GM21367 (cell line): ENCODE results near the gene SLC5A2.
"Not testable (repeated sequence)": the region's sequence is repeated elsewhere in the genome, so short reads cannot be mapped to it uniquely, and the experiment has no call there.

Experiments used
- ATAC-seq: cut with Tn5 transposase; IDR thresholded peaks from one replicate; pipeline ENCODE4 v1.9.1; 2021; ENCODE audit not compliant: unreplicated experiment

SLC5A2 gene

GRCh38 chr16:31483081-31483480, at the start of gene SLC5A2:
TSS of gene SLC5A2 (plus strand) at chr16:31483123. CDS start at chr16:31483137, 14 bp downstream.
- no peak for ATAC-seq

- no peak for ATAC-seq
Measured at GRCh38 chr16:31435341-31436220, 47.3 kb upstream of the SLC5A2 start.

- ATAC-seq = no peak
Measured at GRCh38 chr16:31436221-31437045, 46.5 kb upstream of the SLC5A2 start.

GRCh38 chr16:31438414-31438813, 44.5 kb upstream of the SLC5A2 start:
- no peak for ATAC-seq

- ATAC-seq = not testable (repeated sequence)
Measured at GRCh38 chr16:31439023-31439422, 43.9 kb upstream of the SLC5A2 start.

- ATAC-seq = no peak
Measured at GRCh38 chr16:31439519-31439918, 43.4 kb upstream of the SLC5A2 start.

- no peak for ATAC-seq
Measured at GRCh38 chr16:31440516-31441184, 42.3 kb upstream of the SLC5A2 start.

- no peak for ATAC-seq
Measured at GRCh38 chr16:31441956-31442355, 41.0 kb upstream of the SLC5A2 start.

- ATAC-seq = not testable (repeated sequence)
Measured at GRCh38 chr16:31445931-31446330, 37.0 kb upstream of the SLC5A2 start.

- no peak for ATAC-seq
Measured at GRCh38 chr16:31451201-31451600, 31.7 kb upstream of the SLC5A2 start.

GRCh38 chr16:31451681-31452351, 31.1 kb upstream of the SLC5A2 start:
- ATAC-seq = no peak

GRCh38 chr16:31452631-31453106, 30.3 kb upstream of the SLC5A2 start:
- no peak for ATAC-seq

- no peak for ATAC-seq
Measured at GRCh38 chr16:31453255-31454204, 29.4 kb upstream of the SLC5A2 start.

GRCh38 chr16:31455601-31456314, 27.2 kb upstream of the SLC5A2 start:
- no peak for ATAC-seq

GRCh38 chr16:31456988-31457360, 25.9 kb upstream of the SLC5A2 start:
- no peak for ATAC-seq

- peak; percentile 8 for ATAC-seq
Measured at GRCh38 chr16:31458073-31458843, 24.7 kb upstream of the SLC5A2 start.

- ATAC-seq = peak; percentile 57
Measured at GRCh38 chr16:31458844-31459686, 23.9 kb upstream of the SLC5A2 start, which contains the start of gene ARMC5. TSS of gene ARMC5 (plus strand) at chr16:31459501. CDS start at chr16:31459525, 24 bp downstream.
